Measurements from ENCODE around the gene MESD. TPM values are rescaled to one million over a fixed set of nuclear protein-coding genes. Genes with fewer than 3 reads are reported as not detected.

Gene MESD
- total RNA-seq, 1 experiment from 2014 or later, result 21.9 TPM

GRCh38 chr15:80979538-80980200 is 9.9 kb downstream of the MESD start:
- Histone ChIP-seq H4K20me1 (ENCODE audit: insufficient read depth) (no peaks in the 10 kb centered on the region), H3K27ac (peak overlapping the region; percentile 37), H3K27me3 (ENCODE audit: insufficient read depth, low read depth) (no peaks in the 10 kb centered on the region), H3K9me2 (ENCODE audit: insufficient read depth) (no peaks in the 10 kb centered on the region), H3K36me3 (ENCODE audit: low read depth) (peaks cover 32% of the 10 kb centered on the region), H3K4me3 (no peak overlapping the region), H3K4me2 (no peak overlapping the region), H3K9me3 (ENCODE audit: insufficient read depth, low read depth) (no peaks in the 10 kb centered on the region), H2AFZ (no peak overlapping the region), H3K4me1 (replicated peaks; ENCODE audit: insufficient read depth) (0 out of 2 replicates have a peak, but pooled peaks cover 12% of the 10 kb centered on the region), H3F3A (ENCODE audit: insufficient read depth, low read depth) (peaks cover 9% of the 10 kb centered on the region; the same call in 1 of the 2 replicates), H3K79me2 (ENCODE audit: low read depth) (peaks cover 30% of the 10 kb centered on the region)
- TF ChIP-seq CTCF (conservative IDR thresholded peaks at IDR 0.05) (no peak), EZH2 (IDR thresholded peaks at IDR 0.05; ENCODE audit: low read depth) (no peak)
- POLR2A ChIA-PET (ENCODE audit: unreplicated experiment), result no interaction called here
- no TSS peak for BruUV-seq (replicated peaks)
- DNase-seq, result no peak
- intact Hi-C loops (cut with micrococcal nuclease; ENCODE audit: unreplicated experiment), result no loop called here
- CTCF ChIA-PET, result interaction anchor here (1.0 kb wide), 1 partner anchor 286 kb away, joined by 3 read pairs; no protein-coding TSS in a partner anchor

- H3K9me3 ChIP-seq (ENCODE audit: insufficient read depth, low read depth), result no peaks in the 10 kb centered on the region
- H3K9me2 ChIP-seq (ENCODE audit: insufficient read depth), result no peaks in the 10 kb centered on the region
- TSS peak; percentile 50 for BruUV-seq (replicated peaks)
- 0 out of 2 replicates have a peak, but pooled peaks cover 12% of the 10 kb centered on the region for H3K4me1 ChIP-seq (replicated peaks; ENCODE audit: insufficient read depth)
- intact Hi-C loops (cut with micrococcal nuclease; ENCODE audit: unreplicated experiment), result no loop called here
- peak in 1 of 2 experiments; percentile 56 for DNase-seq
- POLR2A ChIA-PET (ENCODE audit: unreplicated experiment), result no interaction called here
- H3K27me3 ChIP-seq (ENCODE audit: insufficient read depth, low read depth), result no peaks in the 10 kb centered on the region
- H3K27ac ChIP-seq, result peak overlapping the region; percentile 37
- no peak overlapping the region for H3K4me2 ChIP-seq
- peaks cover 9% of the 10 kb centered on the region; the same call in 1 of the 2 replicates for H3F3A ChIP-seq (ENCODE audit: insufficient read depth, low read depth)
- CTCF ChIA-PET, result interaction anchor here (1.0 kb wide), 1 partner anchor 287 kb away, joined by 3 read pairs; no protein-coding TSS in a partner anchor
- TF ChIP-seq CTCF (conservative IDR thresholded peaks at IDR 0.05) (no peak), EZH2 (IDR thresholded peaks at IDR 0.05; ENCODE audit: low read depth) (no peak)
- peaks cover 22% of the 10 kb centered on the region for H3K79me2 ChIP-seq (ENCODE audit: low read depth)
- H2AFZ ChIP-seq, result no peak overlapping the region
- H3K36me3 ChIP-seq (ENCODE audit: low read depth), result peaks cover 32% of the 10 kb centered on the region
- H4K20me1 ChIP-seq (ENCODE audit: insufficient read depth), result no peaks in the 10 kb centered on the region
- no peak overlapping the region for H3K4me3 ChIP-seq
Observed at GRCh38 chr15:80978685-80979329, 10.8 kb downstream of the MESD start.

- ChIA-PET POLR2A (ENCODE audit: unreplicated experiment) (interaction anchor here (0.6 kb wide), 1 partner anchor 405 kb away, joined by 3 read pairs; no protein-coding TSS in a partner anchor), CTCF (interaction anchor here (1.2 kb wide), 1 partner anchor 288 kb away, joined by 3 read pairs; no protein-coding TSS in a partner anchor)
- peaks cover 30% of the 10 kb centered on the region for H3K36me3 ChIP-seq (ENCODE audit: low read depth)
- H3K79me2 ChIP-seq (ENCODE audit: low read depth), result peaks cover 13% of the 10 kb centered on the region
- DNase-seq, result no peak
- no peaks in the 10 kb centered on the region for H3K9me2 ChIP-seq (ENCODE audit: insufficient read depth)
- no peak overlapping the region for H3K27ac ChIP-seq
- no peak overlapping the region for H3K4me2 ChIP-seq
- TF ChIP-seq CTCF (conservative IDR thresholded peaks at IDR 0.05) (no peak), EZH2 (IDR thresholded peaks at IDR 0.05; ENCODE audit: low read depth) (no peak)
- 0 out of 2 replicates have a peak, but pooled peaks cover 12% of the 10 kb centered on the region for H3K4me1 ChIP-seq (replicated peaks; ENCODE audit: insufficient read depth)
- BruUV-seq (replicated peaks), result no TSS peak
- H2AFZ ChIP-seq, result no peak overlapping the region
- intact Hi-C loops (cut with micrococcal nuclease; ENCODE audit: unreplicated experiment), result no loop called here
- H3F3A ChIP-seq (ENCODE audit: insufficient read depth, low read depth), result peaks cover 9% of the 10 kb centered on the region; the same call in 1 of the 2 replicates
- no peaks in the 10 kb centered on the region for H4K20me1 ChIP-seq (ENCODE audit: insufficient read depth)
- no peak overlapping the region for H3K4me3 ChIP-seq
- H3K27me3 ChIP-seq (ENCODE audit: insufficient read depth, low read depth), result no peaks in the 10 kb centered on the region
- H3K9me3 ChIP-seq (ENCODE audit: insufficient read depth, low read depth), result no peaks in the 10 kb centered on the region
Observed at GRCh38 chr15:80977627-80978036, 12.0 kb downstream of the MESD start.

Measured in PC-9 (cell line).